ENCODE results near the gene MRPS25. TPM values are rescaled to one million over a fixed set of nuclear protein-coding genes. Genes with fewer than 3 reads are reported as not detected.

The MRPS25 gene
- total RNA-seq = 10 to 100 TPM; 13.8 to 31.0 TPM

DNA sequence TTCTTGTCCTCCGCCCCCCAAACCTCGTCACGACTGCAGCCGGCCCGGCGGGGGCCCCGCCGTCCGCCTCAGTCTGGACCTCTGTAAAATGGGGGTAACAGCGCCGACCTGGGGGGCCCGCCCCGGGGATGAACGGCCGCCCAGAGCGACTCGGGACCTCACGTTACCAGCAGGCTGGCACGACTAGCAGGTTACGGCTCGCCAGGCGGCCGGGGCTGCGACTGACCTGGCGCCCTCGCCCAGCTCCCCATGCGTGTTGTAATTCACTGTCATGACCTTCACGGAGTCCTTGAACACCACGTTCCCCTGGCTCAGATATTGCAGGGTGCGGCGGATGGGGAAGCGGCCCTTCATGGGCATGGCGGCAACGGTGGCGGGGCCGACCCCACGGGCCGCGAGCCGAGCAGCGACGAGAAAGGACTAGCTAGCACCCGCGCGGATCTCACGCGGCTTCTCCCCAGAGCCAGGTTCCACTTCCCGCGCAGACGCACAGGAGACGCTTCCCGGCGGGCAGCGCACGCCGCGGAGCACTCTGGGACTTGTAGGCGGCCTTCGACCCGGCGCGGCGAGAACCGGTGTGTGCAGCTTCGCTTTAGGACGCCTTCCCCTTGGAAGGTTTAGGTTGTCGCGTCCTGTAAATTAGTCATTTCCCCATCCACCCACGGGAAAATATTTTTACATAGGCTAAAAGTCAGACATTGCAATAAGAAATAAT lies at the start of gene MRPS25:
Gene MRPS25, minus strand, starts transcription at position 481 of the 715 bp plus-strand sequence. Its CDS starts 121 bp downstream, at position 360.
- Histone ChIP-seq H3K4me3 (peak within 1 kb of the TSS; percentile 88), H3K4me1 (ENCODE audit: control insufficient read depth in 1 of 2, low read depth in 2 of 2) (peaks cover 7 to 18% of the 10 kb centered on the region in 2 donors), H3K27ac (peak within 1 kb of the TSS; percentile 51 to 59), H3K36me3 (no peaks in the 10 kb centered on the region), H3K9me3 (no peaks in the 10 kb centered on the region), H3K27me3 (replicated peaks; ENCODE audit: insufficient read depth) (no peaks in the 10 kb centered on the region)
- TF ChIP-seq, protein P1, sequence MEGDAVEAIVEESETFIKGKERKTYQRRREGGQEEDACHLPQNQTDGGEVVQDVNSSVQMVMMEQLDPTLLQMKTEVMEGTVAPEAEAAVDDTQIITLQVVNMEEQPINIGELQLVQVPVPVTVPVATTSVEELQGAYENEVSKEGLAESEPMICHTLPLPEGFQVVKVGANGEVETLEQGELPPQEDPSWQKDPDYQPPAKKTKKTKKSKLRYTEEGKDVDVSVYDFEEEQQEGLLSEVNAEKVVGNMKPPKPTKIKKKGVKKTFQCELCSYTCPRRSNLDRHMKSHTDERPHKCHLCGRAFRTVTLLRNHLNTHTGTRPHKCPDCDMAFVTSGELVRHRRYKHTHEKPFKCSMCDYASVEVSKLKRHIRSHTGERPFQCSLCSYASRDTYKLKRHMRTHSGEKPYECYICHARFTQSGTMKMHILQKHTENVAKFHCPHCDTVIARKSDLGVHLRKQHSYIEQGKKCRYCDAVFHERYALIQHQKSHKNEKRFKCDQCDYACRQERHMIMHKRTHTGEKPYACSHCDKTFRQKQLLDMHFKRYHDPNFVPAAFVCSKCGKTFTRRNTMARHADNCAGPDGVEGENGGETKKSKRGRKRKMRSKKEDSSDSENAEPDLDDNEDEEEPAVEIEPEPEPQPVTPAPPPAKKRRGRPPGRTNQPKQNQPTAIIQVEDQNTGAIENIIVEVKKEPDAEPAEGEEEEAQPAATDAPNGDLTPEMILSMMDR (IDR thresholded peaks at IDR 0.05) = no peak
- ATAC-seq (ENCODE audit: insufficient number of reproducible peaks, low FRiP score, low read depth) = peak; percentile 84
- peak; percentile 64 for DNase-seq (ENCODE audit: low spot score)

DNA sequence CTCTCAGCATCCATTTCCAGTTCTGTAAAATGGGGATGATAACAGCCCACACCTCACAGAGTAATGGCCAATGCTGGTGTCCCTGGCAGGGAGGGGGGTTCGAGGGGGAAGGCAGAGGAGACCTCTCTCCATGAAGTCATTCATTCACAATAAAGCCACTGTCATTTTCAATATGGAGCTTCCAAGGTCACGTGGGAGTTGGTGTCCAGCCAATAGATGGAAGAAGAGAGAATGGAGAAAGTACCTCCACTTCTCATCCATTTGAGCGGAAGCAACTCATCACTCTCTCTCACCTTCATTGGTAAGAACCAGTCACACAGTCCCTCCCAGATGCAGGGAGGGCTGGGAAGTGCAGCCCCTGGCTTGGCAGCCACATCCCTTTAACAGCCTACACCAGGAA lies 48.8 kb upstream of the MRPS25 start:
- Histone ChIP-seq H3K27me3 (replicated peaks; ENCODE audit: insufficient read depth) (no peaks in the 10 kb centered on the region), H3K36me3 (no peaks in the 10 kb centered on the region), H3K4me3 (no peak overlapping the region), H3K27ac (no peak overlapping the region), H3K9me3 (no peaks in the 10 kb centered on the region), H3K4me1 (ENCODE audit: control insufficient read depth in 1 of 2, low read depth in 2 of 2) (no peaks in the 10 kb centered on the region)
- ATAC-seq (ENCODE audit: insufficient number of reproducible peaks, low FRiP score, low read depth) (no peak), DNase-seq (ENCODE audit: low spot score) (no peak)
- TF ChIP-seq, protein P1 (IDR thresholded peaks at IDR 0.05) = no peak

DNA sequence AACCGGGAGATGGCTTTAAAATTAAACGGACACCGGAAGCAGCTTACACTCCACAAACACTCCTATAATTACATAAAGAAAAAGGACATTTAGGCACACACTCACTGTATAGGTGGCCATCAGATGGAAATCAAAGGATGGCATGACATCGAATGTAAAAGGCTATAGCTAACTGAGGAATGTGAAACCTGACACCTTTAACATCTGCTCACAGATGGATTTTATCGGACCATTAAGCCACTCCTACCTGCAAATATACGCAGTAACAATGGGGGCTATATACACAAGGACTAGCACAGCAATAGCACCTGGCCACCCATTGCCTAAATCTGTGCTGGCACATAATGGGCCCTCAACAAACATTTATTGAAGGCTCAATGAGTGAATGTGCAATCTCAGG lies 48.4 kb upstream of the MRPS25 start:
- DNase-seq (ENCODE audit: low spot score) = no peak
- Histone ChIP-seq H3K4me1 (ENCODE audit: control insufficient read depth in 1 of 2, low read depth in 2 of 2) (no peaks in the 10 kb centered on the region), H3K4me3 (no peak overlapping the region), H3K36me3 (no peaks in the 10 kb centered on the region), H3K27me3 (replicated peaks; ENCODE audit: insufficient read depth) (no peaks in the 10 kb centered on the region), H3K27ac (no peak overlapping the region), H3K9me3 (no peaks in the 10 kb centered on the region)
- TF ChIP-seq, protein P1 (IDR thresholded peaks at IDR 0.05) = no peak
- ATAC-seq (ENCODE audit: insufficient number of reproducible peaks, low FRiP score, low read depth) = no peak

DNA sequence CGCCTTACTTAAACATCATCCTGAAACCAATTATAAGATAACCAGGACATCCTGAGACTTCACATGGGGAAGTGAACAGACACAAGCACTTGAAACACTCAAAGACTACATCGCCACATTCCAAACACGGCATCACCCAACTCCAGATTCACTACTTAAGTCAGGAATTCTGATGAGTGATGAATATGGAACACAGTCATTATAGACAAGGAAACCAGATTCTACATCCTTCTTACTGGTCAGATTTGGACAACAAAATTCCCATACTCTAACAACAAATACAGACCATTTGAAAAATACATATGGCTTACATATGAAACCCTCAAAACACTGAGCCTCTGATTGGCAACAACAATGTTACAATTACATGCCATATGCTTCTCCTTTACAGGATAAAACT lies 46.9 kb upstream of the MRPS25 start:
- H3K27ac ChIP-seq = no peak overlapping the region
- no peaks in the 10 kb centered on the region for H3K27me3 ChIP-seq (replicated peaks; ENCODE audit: insufficient read depth)
- no peak for ATAC-seq (ENCODE audit: insufficient number of reproducible peaks, low FRiP score, low read depth)
- H3K9me3 ChIP-seq = no peaks in the 10 kb centered on the region
- H3K4me1 ChIP-seq (ENCODE audit: control insufficient read depth in 1 of 2, low read depth in 2 of 2) = no peaks in the 10 kb centered on the region
- DNase-seq (ENCODE audit: low spot score) = no peak
- no peak overlapping the region for H3K4me3 ChIP-seq
- H3K36me3 ChIP-seq = no peaks in the 10 kb centered on the region
- TF ChIP-seq, protein P1 (IDR thresholded peaks at IDR 0.05) = no peak

DNA sequence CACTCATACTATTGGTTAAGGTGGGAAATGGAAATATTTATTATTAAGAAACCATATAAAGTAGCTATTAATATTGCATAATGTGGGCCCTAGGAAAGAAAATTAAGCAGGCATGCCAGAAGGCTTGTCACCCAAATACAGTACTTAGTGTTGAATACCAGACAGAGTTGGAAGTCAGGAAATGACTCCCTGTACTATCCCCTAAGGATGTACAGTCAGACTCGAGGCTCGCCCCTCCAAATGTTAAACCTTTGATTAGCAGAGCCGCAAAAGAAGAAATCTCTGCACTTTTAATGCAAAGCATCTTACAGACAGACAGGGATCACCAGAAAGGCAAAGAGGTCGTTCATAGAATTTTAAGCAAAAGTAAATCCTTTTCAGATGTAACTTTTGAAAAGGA lies 45.1 kb upstream of the MRPS25 start:
- Histone ChIP-seq H3K27ac (no peak overlapping the region), H3K4me3 (no peak overlapping the region), H3K9me3 (no peaks in the 10 kb centered on the region), H3K4me1 (ENCODE audit: control insufficient read depth in 1 of 2, low read depth in 2 of 2) (no peaks in the 10 kb centered on the region), H3K36me3 (no peaks in the 10 kb centered on the region), H3K27me3 (replicated peaks; ENCODE audit: insufficient read depth) (no peaks in the 10 kb centered on the region)
- TF ChIP-seq, protein P1 (IDR thresholded peaks at IDR 0.05) = no peak
- DNase-seq (ENCODE audit: low spot score) (no peak), ATAC-seq (ENCODE audit: insufficient number of reproducible peaks, low FRiP score, low read depth) (no peak)
